GM12872 (cell line): ENCODE data around the gene ZNF879.

ENCODE experiments used
- CTCF ChIP-seq: IDR thresholded peaks from 3 replicates; pipeline ENCODE4 v1.5.1; 2011; ENCODE audit warnings: low read depth, mild to moderate bottlenecking, low read length, moderate library complexity; ENCODE audit not compliant: insufficient read depth

The ZNF879 gene

GRCh38 chr5:179055841-179056240 lies 32.2 kb downstream of the ZNF879 start:
- TF ChIP-seq CTCF = no peak

GRCh38 chr5:179060116-179061008 lies 36.8 kb downstream of the ZNF879 start, which contains the start of gene ZNF354C:
TSS of gene ZNF354C (plus strand) at chr5:179060373. CDS start at chr5:179062069, 1,696 bp downstream.
- no peak for TF ChIP-seq CTCF

- TF ChIP-seq CTCF = no peak
Measured at GRCh38 chr5:179061025-179061424, 37.4 kb downstream of the ZNF879 start.

GRCh38 chr5:179065703-179066102 lies 42.1 kb downstream of the ZNF879 start:
- no peak for TF ChIP-seq CTCF

GRCh38 chr5:179079165-179079987 lies 55.8 kb downstream of the ZNF879 start:
- no peak for TF ChIP-seq CTCF

- TF ChIP-seq CTCF = no peak
Measured at GRCh38 chr5:179080724-179081123, 57.1 kb downstream of the ZNF879 start.
